Epithelial cell of esophagus (primary cell): Measurements from ENCODE around the gene ARFGAP1.

Source experiments
- DNase-seq: peaks from one replicate; pipeline ENCODE4 v3.0.0; 2010; ENCODE audit warnings: low read depth
- H3K4me3 ChIP-seq: 2 replicates; pipeline ENCODE4 v1.5.1; 2011; ENCODE audit warnings: mild to moderate bottlenecking, low read length, control low read depth
- TF ChIP-seq, protein P1 (sequence below): IDR thresholded peaks from 2 replicates; pipeline ENCODE4 v1.5.1; 2011; ENCODE audit warnings: low read depth, mild to moderate bottlenecking, low read length, control low read depth, inconsistent platforms; ENCODE audit not compliant: insufficient read depth; ENCODE audit errors: missing control alignments

The ARFGAP1 gene

DNA sequence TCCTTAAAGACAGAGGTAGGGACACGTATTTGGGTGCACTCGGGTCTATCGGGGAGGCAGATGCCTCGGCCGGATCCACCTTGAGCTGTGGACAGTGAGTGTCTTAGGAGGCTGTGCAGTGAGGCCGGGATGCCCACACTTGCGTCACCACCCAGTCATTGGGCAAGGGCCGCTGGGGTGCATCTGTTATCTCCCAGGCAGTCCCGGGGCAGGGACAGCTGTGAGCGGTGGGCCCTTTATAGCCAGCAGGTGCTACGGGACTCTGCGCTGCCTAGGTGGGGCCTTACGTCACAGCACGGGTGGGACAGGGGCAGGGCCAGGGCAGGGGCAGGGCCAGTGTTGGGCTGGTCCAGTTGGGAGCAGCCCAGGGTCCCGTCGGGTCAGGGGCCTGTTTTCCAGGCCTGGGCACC is 19.7 kb downstream of the ARFGAP1 start:
- TF ChIP-seq, protein P1, sequence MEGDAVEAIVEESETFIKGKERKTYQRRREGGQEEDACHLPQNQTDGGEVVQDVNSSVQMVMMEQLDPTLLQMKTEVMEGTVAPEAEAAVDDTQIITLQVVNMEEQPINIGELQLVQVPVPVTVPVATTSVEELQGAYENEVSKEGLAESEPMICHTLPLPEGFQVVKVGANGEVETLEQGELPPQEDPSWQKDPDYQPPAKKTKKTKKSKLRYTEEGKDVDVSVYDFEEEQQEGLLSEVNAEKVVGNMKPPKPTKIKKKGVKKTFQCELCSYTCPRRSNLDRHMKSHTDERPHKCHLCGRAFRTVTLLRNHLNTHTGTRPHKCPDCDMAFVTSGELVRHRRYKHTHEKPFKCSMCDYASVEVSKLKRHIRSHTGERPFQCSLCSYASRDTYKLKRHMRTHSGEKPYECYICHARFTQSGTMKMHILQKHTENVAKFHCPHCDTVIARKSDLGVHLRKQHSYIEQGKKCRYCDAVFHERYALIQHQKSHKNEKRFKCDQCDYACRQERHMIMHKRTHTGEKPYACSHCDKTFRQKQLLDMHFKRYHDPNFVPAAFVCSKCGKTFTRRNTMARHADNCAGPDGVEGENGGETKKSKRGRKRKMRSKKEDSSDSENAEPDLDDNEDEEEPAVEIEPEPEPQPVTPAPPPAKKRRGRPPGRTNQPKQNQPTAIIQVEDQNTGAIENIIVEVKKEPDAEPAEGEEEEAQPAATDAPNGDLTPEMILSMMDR = no peak
- no peak for DNase-seq
- no peak overlapping the region for H3K4me3 ChIP-seq

GRCh38 chr20:63292904-63293303 is 20.3 kb downstream of the ARFGAP1 start, which contains the start of gene COL20A1:
Gene COL20A1, plus strand, starts transcription at chr20:63293186. Its CDS starts 1,922 bp downstream, at chr20:63295108.
- no peak within 1 kb of the TSS for H3K4me3 ChIP-seq
- DNase-seq = no peak
- TF ChIP-seq, protein P1 = no peak

DNA sequence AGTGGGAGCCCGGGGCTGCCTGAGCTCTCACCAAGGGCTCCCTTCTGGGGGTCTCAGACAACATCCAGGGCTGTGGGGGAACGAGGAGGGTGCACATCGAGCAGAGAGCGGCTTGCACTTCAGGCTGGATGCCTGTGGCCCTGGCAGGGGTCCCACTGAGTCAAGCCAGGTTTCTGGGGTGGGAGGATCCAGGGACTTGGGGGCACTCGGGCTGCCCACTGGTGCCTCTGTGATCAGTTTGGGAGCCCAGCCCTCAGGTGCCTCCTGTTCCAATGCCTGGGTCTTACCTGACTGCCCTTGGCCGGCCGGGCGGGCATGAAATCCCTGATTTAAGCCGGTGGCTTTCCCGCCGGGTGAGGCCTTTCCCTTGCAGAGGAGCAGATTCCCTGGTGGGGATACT is 20.8 kb downstream of the ARFGAP1 start:
- DNase-seq = no peak
- TF ChIP-seq, protein P1 = no peak

DNA sequence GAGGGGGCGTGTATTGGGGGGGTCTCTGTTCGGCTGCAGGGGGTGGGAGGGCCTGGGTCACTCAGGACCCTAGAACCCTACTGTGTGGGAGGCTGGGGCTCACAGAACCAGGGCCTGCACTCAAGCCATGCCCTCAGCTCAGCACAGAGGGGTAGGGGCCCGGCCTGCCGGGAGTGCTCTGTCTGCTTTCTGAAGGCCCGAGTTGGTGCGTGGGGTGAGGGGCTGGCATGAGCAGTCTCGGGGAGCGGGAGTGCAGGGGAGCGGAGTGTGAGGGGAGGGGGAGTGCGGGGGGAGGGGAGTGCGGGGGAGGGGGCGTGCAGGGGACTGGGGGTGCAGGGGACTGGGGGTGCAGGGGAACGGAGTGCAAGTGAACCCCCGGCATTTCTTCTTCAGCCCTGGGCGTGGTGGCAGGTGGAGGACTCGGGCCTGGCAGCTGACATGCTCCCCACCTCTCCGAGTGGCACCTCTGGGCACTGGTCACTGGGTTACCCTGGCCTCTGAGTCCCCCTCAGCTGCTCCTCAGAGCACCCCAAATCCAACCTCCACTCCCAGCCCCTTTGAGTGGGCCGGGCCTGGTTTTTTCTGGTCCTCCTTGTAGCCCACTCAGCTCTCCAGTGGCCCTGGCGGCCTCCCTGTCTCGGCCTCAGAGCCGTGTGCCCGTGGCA is 21.4 kb downstream of the ARFGAP1 start:
- TF ChIP-seq, protein P1 = no peak
- no peak overlapping the region for H3K4me3 ChIP-seq
- DNase-seq = no peak

More for the DNA sequence above, 20.8 kb downstream of the ARFGAP1 start:
- no peak overlapping the region for H3K4me3 ChIP-seq

- TF ChIP-seq, protein P1 = no peak
- no peak for DNase-seq
- H3K4me3 ChIP-seq = no peak overlapping the region
Measured at GRCh38 chr20:63294536-63294900, 21.9 kb downstream of the ARFGAP1 start.

GRCh38 chr20:63295018-63295417 is 22.4 kb downstream of the ARFGAP1 start:
- DNase-seq = no peak
- no peak overlapping the region for H3K4me3 ChIP-seq
- TF ChIP-seq, protein P1 = no peak

- H3K4me3 ChIP-seq = no peak overlapping the region
- DNase-seq = no peak
- TF ChIP-seq, protein P1 = no peak
Measured at GRCh38 chr20:63295422-63295821, 22.8 kb downstream of the ARFGAP1 start.
